ENCODE results near the gene LRP2BP. TPM values are rescaled to one million over a fixed set of nuclear protein-coding genes. Genes with fewer than 3 reads are reported as not detected.

Gene LRP2BP
- total RNA-seq, 2 experiments from 2014 or later = 2.7 to 3.1 TPM

- no peak overlapping the region for H3K27ac ChIP-seq (ENCODE audit: low read depth in 1 of 2, low read length in 2 of 2)
These were observed 44.0 kb downstream of the LRP2BP start for GRCh38 chr4:185351691-185352090.

DNA sequence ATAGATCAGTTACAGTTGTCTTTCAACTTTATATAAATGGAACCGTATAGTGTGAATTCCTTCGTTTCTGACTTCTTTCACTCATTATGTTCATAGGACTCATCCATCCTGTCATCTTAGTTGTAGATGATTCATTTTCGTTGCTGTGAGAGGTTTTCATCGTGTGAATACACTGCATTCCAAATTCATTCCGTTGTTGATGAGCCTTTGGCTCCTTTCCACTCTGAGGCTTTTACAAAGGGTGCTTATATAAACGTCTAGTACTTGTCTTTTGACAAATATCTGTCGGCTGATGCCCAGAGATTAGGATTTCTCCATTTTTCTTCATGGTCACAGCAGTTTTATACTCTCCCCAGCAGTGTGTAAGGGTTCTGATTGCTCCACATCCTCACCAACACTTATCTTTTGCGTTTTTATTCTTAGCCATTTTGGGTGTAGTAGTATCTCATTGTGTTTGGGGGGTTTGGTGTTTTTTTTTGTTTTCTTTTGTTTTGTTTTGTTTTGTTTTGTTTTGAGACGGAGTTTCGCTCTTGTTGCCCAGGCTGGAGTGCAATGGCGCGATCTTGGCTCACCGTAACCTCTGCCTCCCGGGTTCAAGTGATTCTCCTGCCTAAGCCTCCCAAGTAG is 48.6 kb downstream of the LRP2BP start:
- H3K27ac Mint-ChIP-seq = no peak overlapping the region
- H3K9me3 Mint-ChIP-seq = no peaks in the 10 kb centered on the region
- H3K9me3 ChIP-seq (ENCODE audit: control insufficient read depth in 1 of 2, insufficient read depth in 1 of 2, low read length in 2 of 2) = no peaks in the 10 kb centered on the region
- ATAC-seq (ENCODE audit: poor library complexity) (no peak), DNase-seq (no peak)
- ChIA-PET POLR2A (no interaction called here), CTCF (no interaction called here)
- intact Hi-C loops (cut with DNase I, micrococcal nuclease) = no loop called here
- H3K4me1 Mint-ChIP-seq (ENCODE audit: low read depth) = peaks cover 21% of the 10 kb centered on the region
- H3K27me3 Mint-ChIP-seq = no peaks in the 10 kb centered on the region
- no peak overlapping the region for H3K4me3 ChIP-seq (ENCODE audit: low read length)
- no peak overlapping the region for H3K27ac ChIP-seq (ENCODE audit: low read depth in 1 of 2, low read length in 2 of 2)
- TF ChIP-seq, protein P1, sequence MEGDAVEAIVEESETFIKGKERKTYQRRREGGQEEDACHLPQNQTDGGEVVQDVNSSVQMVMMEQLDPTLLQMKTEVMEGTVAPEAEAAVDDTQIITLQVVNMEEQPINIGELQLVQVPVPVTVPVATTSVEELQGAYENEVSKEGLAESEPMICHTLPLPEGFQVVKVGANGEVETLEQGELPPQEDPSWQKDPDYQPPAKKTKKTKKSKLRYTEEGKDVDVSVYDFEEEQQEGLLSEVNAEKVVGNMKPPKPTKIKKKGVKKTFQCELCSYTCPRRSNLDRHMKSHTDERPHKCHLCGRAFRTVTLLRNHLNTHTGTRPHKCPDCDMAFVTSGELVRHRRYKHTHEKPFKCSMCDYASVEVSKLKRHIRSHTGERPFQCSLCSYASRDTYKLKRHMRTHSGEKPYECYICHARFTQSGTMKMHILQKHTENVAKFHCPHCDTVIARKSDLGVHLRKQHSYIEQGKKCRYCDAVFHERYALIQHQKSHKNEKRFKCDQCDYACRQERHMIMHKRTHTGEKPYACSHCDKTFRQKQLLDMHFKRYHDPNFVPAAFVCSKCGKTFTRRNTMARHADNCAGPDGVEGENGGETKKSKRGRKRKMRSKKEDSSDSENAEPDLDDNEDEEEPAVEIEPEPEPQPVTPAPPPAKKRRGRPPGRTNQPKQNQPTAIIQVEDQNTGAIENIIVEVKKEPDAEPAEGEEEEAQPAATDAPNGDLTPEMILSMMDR (IDR thresholded peaks at IDR 0.05) = no peak
- no peak overlapping the region for H3K4me3 Mint-ChIP-seq
- H3K4me1 ChIP-seq (ENCODE audit: insufficient read depth, low read length) = peaks cover 11% of the 10 kb centered on the region
- no peaks in the 10 kb centered on the region for H3K27me3 ChIP-seq (ENCODE audit: control insufficient read depth in 1 of 2, insufficient read depth in 2 of 2, low read length in 2 of 2)
- H3K36me3 Mint-ChIP-seq (ENCODE audit: low read depth) = peaks cover 59% of the 10 kb centered on the region
- peaks cover 10% of the 10 kb centered on the region for H3K36me3 ChIP-seq (ENCODE audit: insufficient read depth, low read length)

More at GRCh38 chr4:185351691-185352090, 44.0 kb downstream of the LRP2BP start:
- no peaks in the 10 kb centered on the region for H3K4me1 ChIP-seq (ENCODE audit: insufficient read depth, low read length)
- Mint-ChIP-seq H3K9me3 (no peaks in the 10 kb centered on the region), H3K36me3 (ENCODE audit: low read depth) (peaks cover 50% of the 10 kb centered on the region), H3K4me3 (no peak overlapping the region), H3K27me3 (no peaks in the 10 kb centered on the region), H3K27ac (no peak overlapping the region), H3K4me1 (ENCODE audit: low read depth) (no peaks in the 10 kb centered on the region)
- ChIA-PET CTCF (no interaction called here), POLR2A (no interaction called here)
- ATAC-seq (ENCODE audit: poor library complexity) (no peak), DNase-seq (no peak)
- H3K4me3 ChIP-seq (ENCODE audit: low read length) = no peak overlapping the region
- peaks cover 10% of the 10 kb centered on the region for H3K36me3 ChIP-seq (ENCODE audit: insufficient read depth, low read length)
- TF ChIP-seq, protein P1 (IDR thresholded peaks at IDR 0.05) = no peak
- no peaks in the 10 kb centered on the region for H3K27me3 ChIP-seq (ENCODE audit: control insufficient read depth in 1 of 2, insufficient read depth in 2 of 2, low read length in 2 of 2)
- H3K9me3 ChIP-seq (ENCODE audit: control insufficient read depth in 1 of 2, insufficient read depth in 1 of 2, low read length in 2 of 2) = no peaks in the 10 kb centered on the region
- intact Hi-C loops (cut with DNase I, micrococcal nuclease) = no loop called here

DNA sequence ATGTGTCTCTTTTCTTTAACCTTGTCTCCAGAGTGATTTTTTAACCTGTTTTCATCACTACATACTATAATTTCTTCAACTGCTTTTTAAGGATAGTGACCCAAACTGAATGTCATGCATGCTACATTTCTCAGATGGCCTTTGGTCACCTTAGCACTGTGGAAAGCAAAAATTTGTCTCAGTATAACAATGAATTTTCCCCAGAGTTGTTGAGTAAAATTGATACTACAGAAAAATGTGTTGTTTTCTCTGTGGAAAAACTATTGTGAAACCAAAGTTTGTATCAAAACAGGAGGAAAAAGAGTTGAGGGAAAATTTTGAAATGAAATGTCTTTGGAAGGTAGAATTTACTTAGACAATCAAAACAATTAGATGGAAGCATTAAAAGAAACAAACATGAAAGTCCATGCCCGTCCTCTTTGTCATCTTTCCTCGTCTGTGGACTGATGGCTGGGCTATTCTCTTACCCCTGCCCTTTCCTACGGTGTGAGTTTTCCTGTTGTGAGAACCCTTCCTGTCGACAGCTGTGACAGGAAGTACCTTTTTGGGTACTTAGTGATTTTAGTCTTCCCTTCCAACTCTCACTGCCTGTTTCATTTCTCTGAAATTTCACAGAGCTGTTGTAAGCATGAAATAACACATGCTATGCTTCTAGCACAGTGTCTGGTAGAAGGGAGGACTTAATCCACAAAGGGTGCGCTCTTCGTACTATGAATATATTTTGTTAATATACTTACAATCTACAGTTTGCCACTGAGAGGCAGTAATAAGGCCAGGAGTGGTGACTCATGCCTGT is 50.8 kb downstream of the LRP2BP start:
- no peak for ATAC-seq (ENCODE audit: poor library complexity)
- Histone ChIP-seq H3K27ac (ENCODE audit: low read depth in 1 of 2, low read length in 2 of 2) (no peak overlapping the region), H3K4me1 (ENCODE audit: insufficient read depth, low read length) (peaks cover 18% of the 10 kb centered on the region), H3K36me3 (ENCODE audit: insufficient read depth, low read length) (peaks cover 11% of the 10 kb centered on the region), H3K27me3 (ENCODE audit: control insufficient read depth in 1 of 2, insufficient read depth in 2 of 2, low read length in 2 of 2) (no peaks in the 10 kb centered on the region), H3K4me3 (ENCODE audit: low read length) (no peak overlapping the region), H3K9me3 (ENCODE audit: control insufficient read depth in 1 of 2, insufficient read depth in 1 of 2, low read length in 2 of 2) (no peaks in the 10 kb centered on the region)
- Mint-ChIP-seq H3K27me3 (no peaks in the 10 kb centered on the region), H3K27ac (peak overlapping the region; percentile 38), H3K4me1 (ENCODE audit: low read depth) (peaks cover 28% of the 10 kb centered on the region), H3K4me3 (no peak overlapping the region), H3K9me3 (no peaks in the 10 kb centered on the region), H3K36me3 (ENCODE audit: low read depth) (peaks cover 63% of the 10 kb centered on the region)
- ChIA-PET CTCF (no interaction called here), POLR2A (no interaction called here)
- DNase-seq = peak in 1 of 14 experiments; percentile 19
- intact Hi-C loops (cut with DNase I, micrococcal nuclease) = no loop called here
- TF ChIP-seq, protein P1 (IDR thresholded peaks at IDR 0.05) = no peak

All from CD4-positive, alpha-beta T cell (primary cell).